ENCODE results near the gene TPRG1. TPM values are rescaled to one million over a fixed set of nuclear protein-coding genes. Genes with fewer than 3 reads are reported as not detected.

TPRG1 gene
- polyA plus RNA-seq, 4 donors, result 0.21 to 1.9 (median 0.95) TPM

- Histone ChIP-seq H3K9me3 (ENCODE audit: control insufficient read depth in 2 of 2, insufficient read depth in 1 of 2, low read depth in 1 of 2, low read length in 1 of 2) (no peaks in the 10 kb centered on the region), H3K27me3 (ENCODE audit: control insufficient read depth in 3 of 3, insufficient read depth in 3 of 3, low read length in 3 of 3) (no peaks in the 10 kb centered on the region), H3K4me1 (ENCODE audit: control insufficient read depth in 3 of 3, insufficient read depth in 2 of 3, low read depth in 1 of 3, low read length in 2 of 3) (no peaks in the 10 kb centered on the region), H3K27ac (ENCODE audit: low read depth in 1 of 3, low read length in 2 of 3) (no peak overlapping the region), H3K4me3 (ENCODE audit: low read depth in 1 of 3, low read length in 3 of 3) (no peak overlapping the region), H3K36me3 (ENCODE audit: control insufficient read depth in 3 of 3, insufficient read depth in 2 of 3, low read depth in 1 of 3, low read length in 3 of 3) (no peaks in the 10 kb centered on the region)
- 86 to 87% (median 87%) methylated on average over 2 of the region's 2 CpGs for WGBS, 3 donors
- no peak for FAIRE-seq
- DNase-seq, result no peak
These were observed 103.4 kb downstream of the TPRG1 start for GRCh38 chr3:189275182-189275581.

GRCh38 chr3:189275852-189276251, 104.1 kb downstream of the TPRG1 start:
- no peak overlapping the region for H3K27ac ChIP-seq (ENCODE audit: low read depth in 1 of 3, low read length in 2 of 3)
- H3K27me3 ChIP-seq (ENCODE audit: control insufficient read depth in 3 of 3, insufficient read depth in 3 of 3, low read length in 3 of 3), result no peaks in the 10 kb centered on the region
- no peaks in the 10 kb centered on the region for H3K9me3 ChIP-seq (ENCODE audit: control insufficient read depth in 2 of 2, insufficient read depth in 1 of 2, low read depth in 1 of 2, low read length in 1 of 2)
- DNase-seq, result no peak
- no peaks in the 10 kb centered on the region for H3K4me1 ChIP-seq (ENCODE audit: control insufficient read depth in 3 of 3, insufficient read depth in 2 of 3, low read depth in 1 of 3, low read length in 2 of 3)
- H3K4me3 ChIP-seq (ENCODE audit: low read depth in 1 of 3, low read length in 3 of 3), result no peak overlapping the region
- no peaks in the 10 kb centered on the region for H3K36me3 ChIP-seq (ENCODE audit: control insufficient read depth in 3 of 3, insufficient read depth in 2 of 3, low read depth in 1 of 3, low read length in 3 of 3)
- 92 to 94% (median 93%) methylated on average over 2 of the region's 2 CpGs for WGBS, 3 donors
- no peak for FAIRE-seq

- Histone ChIP-seq H3K27me3 (ENCODE audit: control insufficient read depth in 3 of 3, insufficient read depth in 3 of 3, low read length in 3 of 3) (no peaks in the 10 kb centered on the region), H3K36me3 (ENCODE audit: control insufficient read depth in 3 of 3, insufficient read depth in 2 of 3, low read depth in 1 of 3, low read length in 3 of 3) (no peaks in the 10 kb centered on the region), H3K9me3 (ENCODE audit: control insufficient read depth in 2 of 2, insufficient read depth in 1 of 2, low read depth in 1 of 2, low read length in 1 of 2) (no peaks in the 10 kb centered on the region), H3K27ac (ENCODE audit: low read depth in 1 of 3, low read length in 2 of 3) (no peak overlapping the region), H3K4me3 (ENCODE audit: low read depth in 1 of 3, low read length in 3 of 3) (no peak overlapping the region), H3K4me1 (ENCODE audit: control insufficient read depth in 3 of 3, insufficient read depth in 2 of 3, low read depth in 1 of 3, low read length in 2 of 3) (no peaks in the 10 kb centered on the region)
- 47 to 77% (median 73%) methylated on average over 5 of the region's 5 CpGs for WGBS, 3 donors
- FAIRE-seq, result no peak
- no peak for DNase-seq
These were observed 104.9 kb downstream of the TPRG1 start for GRCh38 chr3:189276444-189277219.

- Histone ChIP-seq H3K27me3 (ENCODE audit: control insufficient read depth in 3 of 3, insufficient read depth in 3 of 3, low read length in 3 of 3) (no peaks in the 10 kb centered on the region), H3K27ac (ENCODE audit: low read depth in 1 of 3, low read length in 2 of 3) (no peak overlapping the region), H3K4me3 (ENCODE audit: low read depth in 1 of 3, low read length in 3 of 3) (no peak overlapping the region), H3K9me3 (ENCODE audit: control insufficient read depth in 2 of 2, insufficient read depth in 1 of 2, low read depth in 1 of 2, low read length in 1 of 2) (no peaks in the 10 kb centered on the region), H3K36me3 (ENCODE audit: control insufficient read depth in 3 of 3, insufficient read depth in 2 of 3, low read depth in 1 of 3, low read length in 3 of 3) (no peaks in the 10 kb centered on the region), H3K4me1 (ENCODE audit: control insufficient read depth in 3 of 3, insufficient read depth in 2 of 3, low read depth in 1 of 3, low read length in 2 of 3) (no peaks in the 10 kb centered on the region)
- 61 to 94% (median 69%) methylated on average over 3 of the region's 3 CpGs for WGBS, 3 donors
- no peak for DNase-seq
- no peak for FAIRE-seq
These were observed 105.9 kb downstream of the TPRG1 start for GRCh38 chr3:189277711-189278110.

GRCh38 chr3:189278221-189278620, 106.5 kb downstream of the TPRG1 start:
- Histone ChIP-seq H3K27ac (ENCODE audit: low read depth in 1 of 3, low read length in 2 of 3) (no peak overlapping the region), H3K27me3 (ENCODE audit: control insufficient read depth in 3 of 3, insufficient read depth in 3 of 3, low read length in 3 of 3) (no peaks in the 10 kb centered on the region), H3K4me1 (ENCODE audit: control insufficient read depth in 3 of 3, insufficient read depth in 2 of 3, low read depth in 1 of 3, low read length in 2 of 3) (no peaks in the 10 kb centered on the region), H3K4me3 (ENCODE audit: low read depth in 1 of 3, low read length in 3 of 3) (no peak overlapping the region), H3K36me3 (ENCODE audit: control insufficient read depth in 3 of 3, insufficient read depth in 2 of 3, low read depth in 1 of 3, low read length in 3 of 3) (no peaks in the 10 kb centered on the region), H3K9me3 (ENCODE audit: control insufficient read depth in 2 of 2, insufficient read depth in 1 of 2, low read depth in 1 of 2, low read length in 1 of 2) (no peaks in the 10 kb centered on the region)
- WGBS, 3 donors, result 85 to 95% (median 89%) methylated on average over 3 of the region's 3 CpGs
- no peak for DNase-seq
- FAIRE-seq, result no peak

DNA sequence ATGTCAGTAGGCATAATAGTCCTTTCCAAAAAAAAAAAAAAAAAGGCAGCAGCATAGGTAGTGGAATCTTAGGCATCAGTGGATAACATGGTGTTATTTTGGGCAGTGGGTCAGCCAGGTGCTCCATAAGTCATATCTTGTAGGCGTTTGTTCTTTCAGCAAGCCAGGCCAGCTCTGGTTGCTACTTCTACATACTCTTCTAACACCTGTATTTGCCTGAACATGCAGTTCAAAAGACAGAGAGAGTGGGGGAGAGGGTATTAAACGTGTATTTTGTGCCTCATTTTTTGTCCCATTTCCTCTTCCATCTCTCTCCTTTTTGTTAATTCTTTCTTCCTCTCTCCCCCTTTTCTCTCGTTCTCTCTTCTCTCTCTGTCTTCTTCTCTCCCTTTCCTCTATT, 110.4 kb downstream of the TPRG1 start:
- H3K27me3 ChIP-seq (ENCODE audit: control insufficient read depth in 3 of 3, insufficient read depth in 3 of 3, low read length in 3 of 3), result no peaks in the 10 kb centered on the region
- H3K4me1 ChIP-seq (ENCODE audit: control insufficient read depth in 3 of 3, insufficient read depth in 2 of 3, low read depth in 1 of 3, low read length in 2 of 3), result no peaks in the 10 kb centered on the region
- FAIRE-seq (no peak), DNase-seq (no peak)
- H3K27ac ChIP-seq (ENCODE audit: low read depth in 1 of 3, low read length in 2 of 3), result no peak overlapping the region
- WGBS, 3 donors, result 80 to 89% (median 84%) methylated on average over 3 of the region's 3 CpGs
- H3K9me3 ChIP-seq (ENCODE audit: control insufficient read depth in 2 of 2, insufficient read depth in 1 of 2, low read depth in 1 of 2, low read length in 1 of 2), result no peaks in the 10 kb centered on the region
- H3K36me3 ChIP-seq (ENCODE audit: control insufficient read depth in 3 of 3, insufficient read depth in 2 of 3, low read depth in 1 of 3, low read length in 3 of 3), result no peaks in the 10 kb centered on the region
- H3K4me3 ChIP-seq (ENCODE audit: low read depth in 1 of 3, low read length in 3 of 3), result no peak overlapping the region

- H3K27me3 ChIP-seq (ENCODE audit: control insufficient read depth in 3 of 3, insufficient read depth in 3 of 3, low read length in 3 of 3), result no peaks in the 10 kb centered on the region
- FAIRE-seq, result no peak
These were observed 111.0 kb downstream of the TPRG1 start for GRCh38 chr3:189282741-189283140.

DNA sequence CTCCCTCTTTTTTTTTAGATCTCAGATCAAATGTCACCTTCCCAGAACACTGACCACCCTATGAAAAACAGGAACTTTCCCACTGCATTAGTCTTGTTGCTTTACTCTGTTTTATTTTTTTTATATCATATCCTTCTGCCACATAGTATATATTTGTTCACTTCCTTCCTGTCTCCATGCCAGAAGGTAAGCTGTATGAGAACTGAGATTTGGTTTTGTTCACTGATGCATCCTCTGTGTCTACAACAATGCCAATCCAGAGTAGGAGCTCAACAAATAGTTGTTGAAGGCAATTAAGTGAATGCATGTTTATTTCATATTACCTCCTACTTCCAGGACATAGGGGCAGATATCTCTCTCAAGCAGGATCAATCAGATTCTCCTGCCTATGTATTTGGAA, 114.4 kb downstream of the TPRG1 start:
- H3K4me3 ChIP-seq (ENCODE audit: low read depth in 1 of 3, low read length in 3 of 3), result no peak overlapping the region
- FAIRE-seq, result no peak
- H3K36me3 ChIP-seq (ENCODE audit: control insufficient read depth in 3 of 3, insufficient read depth in 2 of 3, low read depth in 1 of 3, low read length in 3 of 3), result no peaks in the 10 kb centered on the region
- no peaks in the 10 kb centered on the region for H3K27me3 ChIP-seq (ENCODE audit: control insufficient read depth in 3 of 3, insufficient read depth in 3 of 3, low read length in 3 of 3)
- no peak for DNase-seq
- no peaks in the 10 kb centered on the region for H3K9me3 ChIP-seq (ENCODE audit: control insufficient read depth in 2 of 2, insufficient read depth in 1 of 2, low read depth in 1 of 2, low read length in 1 of 2)
- H3K4me1 ChIP-seq (ENCODE audit: control insufficient read depth in 3 of 3, insufficient read depth in 2 of 3, low read depth in 1 of 3, low read length in 2 of 3), result peaks cover 0 to 3% (median 0%) of the 10 kb centered on the region in 3 donors
- no peak overlapping the region for H3K27ac ChIP-seq (ENCODE audit: low read depth in 1 of 3, low read length in 2 of 3)

More at GRCh38 chr3:189282741-189283140, 111.0 kb downstream of the TPRG1 start:
- Histone ChIP-seq H3K27ac (ENCODE audit: low read depth in 1 of 3, low read length in 2 of 3) (no peak overlapping the region), H3K9me3 (ENCODE audit: control insufficient read depth in 2 of 2, insufficient read depth in 1 of 2, low read depth in 1 of 2, low read length in 1 of 2) (no peaks in the 10 kb centered on the region), H3K36me3 (ENCODE audit: control insufficient read depth in 3 of 3, insufficient read depth in 2 of 3, low read depth in 1 of 3, low read length in 3 of 3) (no peaks in the 10 kb centered on the region), H3K4me1 (ENCODE audit: control insufficient read depth in 3 of 3, insufficient read depth in 2 of 3, low read depth in 1 of 3, low read length in 2 of 3) (no peaks in the 10 kb centered on the region), H3K4me3 (ENCODE audit: low read depth in 1 of 3, low read length in 3 of 3) (no peak overlapping the region)
- no peak for DNase-seq
- 66 to 87% (median 71%) methylated on average over 3 of the region's 3 CpGs for WGBS, 3 donors

GRCh38 chr3:189286916-189287315, 115.1 kb downstream of the TPRG1 start:
- WGBS, 3 donors, result 74 to 91% (median 82%) methylated on average over 5 of the region's 5 CpGs
- no peak overlapping the region for H3K27ac ChIP-seq (ENCODE audit: low read depth in 1 of 3, low read length in 2 of 3)
- no peak overlapping the region for H3K4me3 ChIP-seq (ENCODE audit: low read depth in 1 of 3, low read length in 3 of 3)
- no peaks in the 10 kb centered on the region for H3K27me3 ChIP-seq (ENCODE audit: control insufficient read depth in 3 of 3, insufficient read depth in 3 of 3, low read length in 3 of 3)
- no peaks in the 10 kb centered on the region for H3K9me3 ChIP-seq (ENCODE audit: control insufficient read depth in 2 of 2, insufficient read depth in 1 of 2, low read depth in 1 of 2, low read length in 1 of 2)
- H3K4me1 ChIP-seq (ENCODE audit: control insufficient read depth in 3 of 3, insufficient read depth in 2 of 3, low read depth in 1 of 3, low read length in 2 of 3), result peaks cover 0 to 3% (median 0%) of the 10 kb centered on the region in 3 donors
- H3K36me3 ChIP-seq (ENCODE audit: control insufficient read depth in 3 of 3, insufficient read depth in 2 of 3, low read depth in 1 of 3, low read length in 3 of 3), result no peaks in the 10 kb centered on the region
- FAIRE-seq, result no peak
- DNase-seq, result no peak

Data from small intestine (tissue), 7 donors.